Measurements from ENCODE around the gene KIF6. TPM values are rescaled to one million over a fixed set of nuclear protein-coding genes. Genes with fewer than 3 reads are reported as not detected.

KIF6 gene
- total RNA-seq, 4 donors from 2014 or later, result 0.14 to 46.6 (median 0.48) TPM; not detected in 1

DNA sequence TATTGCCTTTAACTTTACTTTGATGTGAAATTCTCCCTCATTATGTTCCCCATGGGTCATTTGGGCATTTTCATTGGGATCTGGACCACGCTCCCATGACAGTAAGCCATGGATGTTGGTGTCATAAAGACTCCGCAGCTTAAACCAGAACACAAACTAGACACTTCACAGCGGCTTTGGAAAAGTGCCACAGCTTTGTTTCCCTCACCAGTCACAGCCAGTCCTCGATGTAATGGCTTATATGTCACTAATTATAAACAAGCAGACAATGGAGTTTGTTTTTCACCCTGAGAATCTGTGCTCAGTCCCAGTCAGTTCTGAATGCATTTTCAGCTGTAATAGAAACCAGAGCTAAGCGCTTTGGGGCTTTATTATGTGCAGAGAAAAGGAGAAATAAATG is 43.8 kb upstream of the KIF6 start:
- no peak overlapping the region for H3K27ac ChIP-seq
- 70 to 76% methylated on average over 4 to 5 of the region's 5 CpGs for WGBS, 2 donors (ENCODE audit: low coverage in 1 of 2)
- intact Hi-C loops (cut with DNase I; ENCODE audit: low total_unique reads) (no loop called here), in situ Hi-C loops (cut with MboI; ENCODE audit: low pct_ligation_motif_present in 1 of 4, low pct_unique_long_range_greater_than_20kb in 1 of 4, low sequenced_read_pairs in 3 of 4) (no loop called here)
- H3K36me3 ChIP-seq, result no peaks in the 10 kb centered on the region
- no peaks in the 10 kb centered on the region for H3K9me3 ChIP-seq
- TF ChIP-seq POLR2AphosphoS5 (IDR thresholded peaks at IDR 0.05) (no peak), POLR2A (IDR thresholded peaks at IDR 0.05) (no peak), EP300 (IDR thresholded peaks at IDR 0.05; ENCODE audit: low read depth) (no peak)
- TF ChIP-seq, protein P1, sequence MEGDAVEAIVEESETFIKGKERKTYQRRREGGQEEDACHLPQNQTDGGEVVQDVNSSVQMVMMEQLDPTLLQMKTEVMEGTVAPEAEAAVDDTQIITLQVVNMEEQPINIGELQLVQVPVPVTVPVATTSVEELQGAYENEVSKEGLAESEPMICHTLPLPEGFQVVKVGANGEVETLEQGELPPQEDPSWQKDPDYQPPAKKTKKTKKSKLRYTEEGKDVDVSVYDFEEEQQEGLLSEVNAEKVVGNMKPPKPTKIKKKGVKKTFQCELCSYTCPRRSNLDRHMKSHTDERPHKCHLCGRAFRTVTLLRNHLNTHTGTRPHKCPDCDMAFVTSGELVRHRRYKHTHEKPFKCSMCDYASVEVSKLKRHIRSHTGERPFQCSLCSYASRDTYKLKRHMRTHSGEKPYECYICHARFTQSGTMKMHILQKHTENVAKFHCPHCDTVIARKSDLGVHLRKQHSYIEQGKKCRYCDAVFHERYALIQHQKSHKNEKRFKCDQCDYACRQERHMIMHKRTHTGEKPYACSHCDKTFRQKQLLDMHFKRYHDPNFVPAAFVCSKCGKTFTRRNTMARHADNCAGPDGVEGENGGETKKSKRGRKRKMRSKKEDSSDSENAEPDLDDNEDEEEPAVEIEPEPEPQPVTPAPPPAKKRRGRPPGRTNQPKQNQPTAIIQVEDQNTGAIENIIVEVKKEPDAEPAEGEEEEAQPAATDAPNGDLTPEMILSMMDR (IDR thresholded peaks at IDR 0.05), result no peak
- no peaks in the 10 kb centered on the region for H3K4me1 ChIP-seq
- DNase-seq, result no peak
- no peaks in the 10 kb centered on the region for H3K27me3 ChIP-seq
- no peak overlapping the region for H3K4me3 ChIP-seq

DNA sequence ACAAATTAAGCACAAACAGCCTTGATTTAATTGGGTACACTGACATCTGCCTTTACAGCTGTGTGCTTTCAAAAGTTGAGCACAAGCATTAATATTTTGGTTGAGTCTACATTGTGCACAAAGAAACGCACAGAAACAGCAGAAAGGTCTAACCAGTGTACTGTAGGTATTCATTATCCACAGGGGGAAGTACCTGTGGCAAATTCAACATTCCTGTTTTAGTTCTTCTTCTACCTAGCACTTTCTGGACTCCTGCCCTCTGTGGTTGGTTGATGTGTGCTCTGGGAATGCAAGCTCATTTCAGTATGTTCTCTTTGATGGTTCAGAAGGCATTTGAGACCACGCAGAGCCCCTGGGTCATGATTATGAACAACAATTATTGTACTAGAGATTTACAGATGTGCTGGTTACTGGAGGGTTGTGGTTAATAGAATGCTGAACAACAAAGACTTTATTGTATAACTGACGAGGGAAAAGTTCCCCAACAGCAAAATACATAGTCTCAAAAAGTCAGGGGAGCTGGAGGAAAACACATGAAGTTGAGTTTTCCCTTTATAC is 40.4 kb upstream of the KIF6 start:
- H3K27ac ChIP-seq, result no peak overlapping the region
- H3K36me3 ChIP-seq, result no peaks in the 10 kb centered on the region
- in situ Hi-C loops (cut with MboI; ENCODE audit: low pct_ligation_motif_present in 1 of 4, low pct_unique_long_range_greater_than_20kb in 1 of 4, low sequenced_read_pairs in 3 of 4), result no loop called here
- H3K4me1 ChIP-seq, result peaks cover 0 to 4% (median 0%) of the 10 kb centered on the region in 4 donors
- intact Hi-C loops (cut with DNase I; ENCODE audit: low total_unique reads), result no loop called here
- no peaks in the 10 kb centered on the region for H3K9me3 ChIP-seq
- no peaks in the 10 kb centered on the region for H3K27me3 ChIP-seq
- H3K4me3 ChIP-seq, result no peak overlapping the region
- WGBS, 2 donors (ENCODE audit: low coverage in 1 of 2), result 56 to 68% methylated on average over 3 of the region's 3 CpGs
- no peak for DNase-seq
- TF ChIP-seq POLR2AphosphoS5 (IDR thresholded peaks at IDR 0.05) (no peak), POLR2A (IDR thresholded peaks at IDR 0.05) (no peak), EP300 (IDR thresholded peaks at IDR 0.05; ENCODE audit: low read depth) (no peak)
- TF ChIP-seq, protein P1 (IDR thresholded peaks at IDR 0.05), result no peak

DNA sequence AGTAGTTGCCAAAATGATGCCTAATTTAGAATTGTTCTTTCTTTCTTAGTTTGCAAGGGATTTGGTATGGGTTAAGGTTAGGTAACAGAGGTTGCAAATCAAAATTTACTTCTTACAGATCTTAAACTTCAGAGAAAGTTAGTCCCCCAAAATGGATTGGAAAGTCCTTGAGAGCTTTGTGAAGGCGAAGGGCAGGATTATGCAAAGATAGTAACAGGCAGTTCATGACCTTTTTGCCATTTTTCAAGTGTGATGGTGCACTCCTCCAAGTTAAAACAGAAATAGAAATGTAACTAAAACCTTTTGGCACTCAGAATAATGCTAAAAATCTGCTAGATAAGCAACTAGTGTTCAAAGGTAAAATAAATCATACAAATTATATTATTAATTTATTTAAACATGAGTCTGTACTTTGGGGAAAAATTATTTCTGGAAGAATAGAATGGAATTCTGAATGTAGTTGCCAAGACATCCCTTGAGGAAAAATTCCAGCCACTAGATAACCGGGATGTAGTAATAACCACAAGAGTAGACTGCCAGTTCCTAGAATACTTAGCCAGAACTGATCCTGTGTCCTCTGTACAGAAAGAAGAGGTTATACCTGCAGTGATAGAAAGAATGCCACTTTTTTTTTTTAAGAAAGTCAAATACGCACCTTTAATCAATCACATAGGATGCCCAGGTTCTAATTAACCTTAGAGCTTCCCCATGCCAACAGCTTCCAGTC is 35.2 kb upstream of the KIF6 start:
- WGBS, 2 donors (ENCODE audit: low coverage in 1 of 2), result 68 to 79% methylated on average over 2 to 3 of the region's 3 CpGs
- Histone ChIP-seq H3K27me3 (no peaks in the 10 kb centered on the region), H3K4me3 (no peak overlapping the region), H3K36me3 (no peaks in the 10 kb centered on the region), H3K27ac (no peak overlapping the region), H3K4me1 (peaks cover 0 to 7% (median 0%) of the 10 kb centered on the region in 4 donors), H3K9me3 (no peaks in the 10 kb centered on the region)
- DNase-seq, result no peak
- intact Hi-C loops (cut with DNase I; ENCODE audit: low total_unique reads), result no loop called here
- in situ Hi-C loops (cut with MboI; ENCODE audit: low pct_ligation_motif_present in 1 of 4, low pct_unique_long_range_greater_than_20kb in 1 of 4, low sequenced_read_pairs in 3 of 4), result no loop called here
- TF ChIP-seq EP300 (IDR thresholded peaks at IDR 0.05; ENCODE audit: low read depth), result no peak
- TF ChIP-seq POLR2A (IDR thresholded peaks at IDR 0.05), result no peak
- TF ChIP-seq, protein P1 (IDR thresholded peaks at IDR 0.05), result no peak
- TF ChIP-seq POLR2AphosphoS5 (IDR thresholded peaks at IDR 0.05), result no peak

DNA sequence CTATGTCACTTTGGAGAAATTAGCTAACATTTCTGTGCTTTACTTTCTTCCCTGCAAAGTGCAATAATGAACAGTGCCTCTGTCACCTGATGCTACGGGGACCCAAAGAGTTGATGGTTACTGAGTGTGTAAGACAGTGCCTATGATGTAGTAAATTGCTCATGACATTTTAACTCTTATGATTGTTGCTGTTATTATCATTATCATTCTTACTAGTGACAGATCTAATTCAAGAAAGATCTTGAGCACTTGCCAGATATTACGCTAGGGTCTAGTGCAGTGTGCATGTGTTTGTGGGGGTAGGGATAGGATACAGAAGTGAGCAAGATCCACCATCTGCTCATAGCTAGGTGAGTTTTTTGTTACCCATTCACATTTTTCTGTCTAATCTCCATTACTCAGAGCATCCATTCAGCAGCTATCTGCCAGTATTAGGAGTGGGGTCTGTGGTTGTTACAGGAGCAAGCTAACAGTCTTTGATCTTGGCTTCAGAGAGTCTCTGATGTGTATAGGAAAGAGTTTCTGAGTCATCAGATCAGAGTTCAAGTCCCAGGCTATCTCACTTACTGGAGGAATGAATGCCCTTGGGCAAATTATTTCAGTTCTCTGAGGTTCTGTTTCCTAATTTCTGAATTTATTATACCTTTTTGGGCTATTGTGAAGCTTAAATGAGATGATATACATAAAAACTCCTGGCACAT is 33.8 kb upstream of the KIF6 start:
- intact Hi-C loops (cut with DNase I; ENCODE audit: low total_unique reads) (no loop called here), in situ Hi-C loops (cut with MboI; ENCODE audit: low pct_ligation_motif_present in 1 of 4, low pct_unique_long_range_greater_than_20kb in 1 of 4, low sequenced_read_pairs in 3 of 4) (no loop called here)
- H3K4me1 ChIP-seq, result peaks cover 0 to 7% (median 0%) of the 10 kb centered on the region in 4 donors
- H3K27ac ChIP-seq, result no peak overlapping the region
- no peaks in the 10 kb centered on the region for H3K36me3 ChIP-seq
- H3K27me3 ChIP-seq, result no peaks in the 10 kb centered on the region
- no peaks in the 10 kb centered on the region for H3K9me3 ChIP-seq
- no peak overlapping the region for H3K4me3 ChIP-seq
- TF ChIP-seq EP300 (IDR thresholded peaks at IDR 0.05; ENCODE audit: low read depth), result no peak
- TF ChIP-seq POLR2A (IDR thresholded peaks at IDR 0.05), result no peak
- TF ChIP-seq, protein P1 (IDR thresholded peaks at IDR 0.05), result no peak
- no peak for TF ChIP-seq POLR2AphosphoS5 (IDR thresholded peaks at IDR 0.05)
- no peak for DNase-seq
- WGBS, 2 donors (ENCODE audit: low coverage in 1 of 2), result 71 to 92% methylated on average over 2 of the region's 2 CpGs
